A549 (cell line): ENCODE data around the gene LBR. TPM values are rescaled to one million over a fixed set of nuclear protein-coding genes. Genes with fewer than 3 reads are reported as not detected.

Source experiments
- ATAC-seq, 2 experiments: fragments of 200-7000 bp in 1 of 2; fragments of >200 bp in 1 of 2; cut with Nextera tagmentation in 1 of 2; cut with Tn5 transposase in 1 of 2; 3 replicates each; pipeline versions ENCODE4 v1.8.0 to v1.9.1; 2018 to 2020; ENCODE audit warnings: mild to moderate bottlenecking in 1 of 2, moderate library complexity in 1 of 2
- CTCF ChIA-PET: fragments of 300-600 bp; sonication (Branson Sonifier 250); formaldehyde crosslinking; extraction: SDS; loops from one replicate; lab custom pipeline; 2021; ENCODE audit warnings: antibody characterized with exemption, inconsistent platforms; lab: Yijun Ruan, JAX
- POLR2A ChIA-PET: fragments of 350-600 bp; formaldehyde crosslinking; extraction: SDS; loops from one replicate; lab custom pipeline; 2021; ENCODE audit warnings: antibody characterized with exemption, inconsistent platforms; lab: Yijun Ruan, JAX
- DNase-seq, 2 experiments: peaks; one replicate each; pipeline versions ENCODE4 v3.0.0 to v3.0.0-alpha.2; 2011 to 2016; ENCODE audit warnings: low read depth in 1 of 2, low spot score in 1 of 2
- FAIRE-seq: peaks from 2 replicates; lab custom pipeline; 2011; peaks lifted over from hg19 to GRCh38; lab: Jason Lieb, UNC
- H3K27ac ChIP-seq, 2 experiments: fragments of >200 bp; sonication (Bioruptor Twin); formaldehyde crosslinking; 3 replicates each; pipeline ENCODE4 v1.5.1; 2016 to 2017
- H3K4me1 ChIP-seq: fragments of >200 bp; sonication (Bioruptor Twin); formaldehyde crosslinking; 3 replicates; pipeline ENCODE4 v1.6.1; 2016
- H3K4me2 ChIP-seq: fragments of >200 bp; sonication (Bioruptor Twin); formaldehyde crosslinking; 3 replicates; pipeline ENCODE4 v1.6.1; 2016
- H3K4me3 ChIP-seq: fragments of >200 bp; sonication (Bioruptor Twin); formaldehyde crosslinking; 3 replicates; pipeline ENCODE4 v1.5.1; 2016
- H3K9me3 ChIP-seq: fragments of >200 bp; sonication (Bioruptor Twin); formaldehyde crosslinking; 3 replicates; pipeline ENCODE4 v1.6.1; 2016
- BCL3 ChIP-seq: fragments of >200 bp; sonication (Bioruptor Twin); formaldehyde crosslinking; IDR thresholded peaks from 3 replicates; pipeline ENCODE4 v1.6.1; 2016
- CHD2 ChIP-seq: fragments of 150-350 bp; IDR thresholded peaks from 2 replicates; pipeline ENCODE4 v1.6.1; 2014; ENCODE audit warnings: low read length; ENCODE audit not compliant: partially characterized antibody
- CTCF ChIP-seq: fragments of >200 bp; sonication (Bioruptor Twin); formaldehyde crosslinking; IDR thresholded peaks from 3 replicates; pipeline ENCODE4 v1.5.1; 2016
- E2F6 ChIP-seq: IDR thresholded peaks from 2 replicates; pipeline ENCODE4 v1.6.1; 2012; ENCODE audit warnings: low read depth, borderline replicate concordance
- EHF ChIP-seq: fragments of 250-450 bp; sonication (Bioruptor Pico); IDR thresholded peaks from 2 replicates; pipeline ENCODE4 v1.5.0; 2020; ENCODE audit warnings: mild to moderate bottlenecking
- EP300 ChIP-seq, 2 experiments: fragments of >200 bp; sonication (Bioruptor Twin); formaldehyde crosslinking; IDR thresholded peaks; 2 replicates in 1 of 2; 3 replicates in 1 of 2; pipeline ENCODE4 v1.6.1; 2016 to 2017
- ESRRA ChIP-seq: fragments of 150-350 bp; IDR thresholded peaks from 2 replicates; pipeline ENCODE4 v1.6.1; 2014; ENCODE audit warnings: mild to moderate bottlenecking, low read length, borderline replicate concordance
- FOXS1 ChIP-seq: fragments of 250-450 bp; sonication (Bioruptor Pico); IDR thresholded peaks from 2 replicates; pipeline ENCODE4 v1.5.0; 2020; ENCODE audit warnings: mild to moderate bottlenecking, moderate library complexity
- GATA3 ChIP-seq: IDR thresholded peaks from 2 replicates; pipeline ENCODE4 v1.6.1; 2012; ENCODE audit warnings: borderline replicate concordance
- HES2 ChIP-seq: fragments of >200 bp; sonication (Bioruptor Twin); formaldehyde crosslinking; IDR thresholded peaks from 2 replicates; pipeline ENCODE4 v1.6.1; 2016
- HMGXB4 ChIP-seq: fragments of 250-450 bp; sonication (Bioruptor Pico); IDR thresholded peaks from 2 replicates; pipeline ENCODE4 v1.5.0; 2021; ENCODE audit warnings: mild to moderate bottlenecking, moderate library complexity, borderline replicate concordance
- JUN ChIP-seq, 2 experiments: fragments of >200 bp; sonication (Bioruptor Twin); formaldehyde crosslinking; IDR thresholded peaks; 2 replicates in 1 of 2; 3 replicates in 1 of 2; pipeline ENCODE4 v1.6.1; 2016 to 2017
- MAX ChIP-seq: IDR thresholded peaks from 2 replicates; pipeline ENCODE4 v1.6.1; 2012
- MAZ ChIP-seq: fragments of 150-350 bp; IDR thresholded peaks from 2 replicates; pipeline ENCODE4 v1.6.1; 2014; ENCODE audit warnings: antibody characterized with exemption, low read depth, low read length, borderline replicate concordance
- NFE2L2 ChIP-seq: fragments of 150-350 bp; conservative IDR thresholded peaks from 2 replicates; pipeline ENCODE4 v1.6.1; 2014; ENCODE audit warnings: low read length
- NR3C1 ChIP-seq: fragments of >200 bp; sonication (Bioruptor Twin); formaldehyde crosslinking; IDR thresholded peaks from 3 replicates; pipeline ENCODE4 v1.6.1; 2017
- POLR2A ChIP-seq: IDR thresholded peaks from 2 replicates; pipeline ENCODE4 v1.6.1; 2012; ENCODE audit warnings: mild to moderate bottlenecking, low read length
- RAD21 ChIP-seq, 2 experiments: fragments of >200 bp in 1 of 2; sonication (Bioruptor Twin) in 1 of 2; formaldehyde crosslinking in 1 of 2; IDR thresholded peaks in 1 of 2; conservative IDR thresholded peaks in 1 of 2; 2 replicates in 1 of 2; 3 replicates in 1 of 2; pipeline ENCODE4 v1.6.1; 2012 to 2018; ENCODE audit warnings: inconsistent platforms in 1 of 2
- RARB ChIP-seq: fragments of 250-450 bp; sonication (Bioruptor Pico); IDR thresholded peaks from 2 replicates; pipeline ENCODE4 v1.8.0; 2021; ENCODE audit warnings: mild to moderate bottlenecking, moderate library complexity
- RCOR1 ChIP-seq: fragments of 150-350 bp; IDR thresholded peaks from 2 replicates; pipeline ENCODE4 v1.6.1; 2014; ENCODE audit warnings: antibody characterized with exemption, low read length, low read depth
- SMC3 ChIP-seq: fragments of >200 bp; sonication (Bioruptor Twin); formaldehyde crosslinking; IDR thresholded peaks from 3 replicates; pipeline ENCODE4 v1.6.1; 2018; ENCODE audit warnings: inconsistent platforms
- WGBS: methylation state at CpG from one replicate; pipeline ENCODE4 v1.1.6; 2017; ENCODE audit errors: missing lambda C conversion rate; 5-methylcytosine and 5-hydroxymethylcytosine counted together
- polyA plus RNA-seq, 4 experiments: library from polyadenylated mRNA; depleted of rRNA in 3 of 4; stranded (reverse); fragments of >200 nt; fragmentation: RNase III in 1 of 4; extraction: RNeasy Plus Mini Kit Qiagen cat#74134 plus additional on column Dnase treatment in 1 of 4; gene quantifications; 2 replicates in 3 of 4; 3 replicates in 1 of 4; pipeline ENCODE4 v1.2.3, GENCODE V29; 2011 to 2017

LBR gene
- polyA plus RNA-seq, 2 of the 4 experiments (the other 2 are of a cell fraction), result 40.8 to 68.7 TPM

- no peak for DNase-seq
- POLR2A ChIA-PET, result no interaction called here
- CTCF ChIA-PET, result interaction anchor here (1.1 to 24.4 kb wide), 12 partner anchors 11 to 510 kb away, joined by 3 to 429 read pairs (median 73); partner anchors contain the start of genes EPHX1, PYCR2 and SRP9
- Histone ChIP-seq H3K4me1 (peaks cover 8% of the 10 kb centered on the region; the same call in 2 of the 3 replicates), H3K27ac (no peak overlapping the region), H3K4me3 (no peak overlapping the region), H3K4me2 (no peak overlapping the region), H3K9me3 (no peaks in the 10 kb centered on the region)
- TF ChIP-seq EHF (CRISPR knock-in tag) (no peak), CTCF (no peak), HES2 (no peak), SMC3 (no peak), FOXS1 (no peak), POLR2A (no peak), MAZ (no peak)
- FAIRE-seq, result no peak
- WGBS, result 62% methylated on average over 5 of the region's 5 CpGs
- ATAC-seq, result no peak
These were observed 48.7 kb upstream of the LBR start for GRCh38 chr1:225476538-225476988.

- no peaks in the 10 kb centered on the region for H3K9me3 ChIP-seq
- no peak overlapping the region for H3K4me3 ChIP-seq
- no peak for TF ChIP-seq JUN (IDR thresholded peaks at IDR 0.05)
- TF ChIP-seq GATA3, result no peak
- no peak for TF ChIP-seq RARB
- no peak for TF ChIP-seq NFE2L2
- no peak for TF ChIP-seq EP300 (IDR thresholded peaks at IDR 0.05)
- no peak for TF ChIP-seq NR3C1
- TF ChIP-seq RCOR1, result no peak
- POLR2A ChIA-PET, result no interaction called here
- CTCF ChIA-PET, result interaction anchor here (0.9 to 24.4 kb wide), 28 partner anchors 12 to 508 kb away, joined by 3 to 429 read pairs (median 15); partner anchors contain the start of genes EPHX1, PYCR2 and SRP9
- WGBS, result 75% methylated on average over 7 of the region's 7 CpGs
- ATAC-seq, result no peak
- no peak overlapping the region for H3K4me2 ChIP-seq
- H3K4me1 ChIP-seq, result peaks cover 8% of the 10 kb centered on the region; the same call in 2 of the 3 replicates
- FAIRE-seq, result no peak
- DNase-seq, result no peak
- no peak overlapping the region for H3K27ac ChIP-seq
These were observed 48.3 kb upstream of the LBR start for GRCh38 chr1:225476100-225476511.

GRCh38 chr1:225474986-225475820, 47.4 kb upstream of the LBR start:
- H3K4me2 ChIP-seq, result peak overlapping the region; percentile 72
- TF ChIP-seq ESRRA, result 0 out of 2 replicates have a peak, but pooled peaks have one; percentile 29
- peak; percentile 68; the same call in 1 of the 2 replicates for TF ChIP-seq HMGXB4
- TF ChIP-seq CTCF, result peak; percentile 100
- peak; percentile 58 for TF ChIP-seq MAX
- TF ChIP-seq SMC3, result peak; percentile 100
- TF ChIP-seq CHD2, result no peak
- peak; percentile 100 for TF ChIP-seq RAD21 (conservative IDR thresholded peaks at IDR 0.05 in 1 of 2, IDR thresholded peaks at IDR 0.05 in 1 of 2)
- peak; percentile 38; the same call in 1 of the 2 replicates for TF ChIP-seq E2F6
- no peak for TF ChIP-seq BCL3
- no peak for FAIRE-seq
- peak; percentile 82 to 91 for ATAC-seq
- no peaks in the 10 kb centered on the region for H3K9me3 ChIP-seq
- peak; percentile 64 to 74 for DNase-seq
- ChIA-PET POLR2A (interaction anchor here (0.7 to 1.0 kb wide), 2 partner anchors 302 to 407 kb away, joined by 3 to 4 read pairs; partner anchors contain the start of genes SRP9 and TMEM63A), CTCF (interaction anchor here (0.6 to 24.4 kb wide), 117 partner anchors 13 to 962 kb away, joined by 3 to 429 read pairs (median 5); partner anchors contain the start of genes EPHX1, LBR, LEFTY1 and PYCR2)
- 0 out of 3 replicates have a peak overlapping the region, but pooled peaks have one; percentile 3 for H3K4me3 ChIP-seq
- H3K4me1 ChIP-seq, result peaks cover 8% of the 10 kb centered on the region; the same call in 2 of the 3 replicates
- 28% methylated on average over 43 of the region's 50 CpGs for WGBS
- peak overlapping the region; percentile 68 to 78 for H3K27ac ChIP-seq
